ENCODE data around the gene MYOZ2.

- TF ChIP-seq ZNF333 (CRISPR knock-in tag; IDR thresholded peaks at IDR 0.05; ENCODE audit: borderline replicate concordance) = no peak
- no peak for TF ChIP-seq ZNF740 (CRISPR knock-in tag; IDR thresholded peaks at IDR 0.05)
- no peak for TF ChIP-seq ELK4 (CRISPR knock-in tag; IDR thresholded peaks at IDR 0.05; ENCODE audit: borderline replicate concordance)
- no peak for TF ChIP-seq PREB (CRISPR knock-in tag; IDR thresholded peaks at IDR 0.05)
- TF ChIP-seq NR0B2 (CRISPR knock-in tag; IDR thresholded peaks at IDR 0.05) = no peak
- TF ChIP-seq REPIN1 (CRISPR knock-in tag; IDR thresholded peaks at IDR 0.05; ENCODE audit: borderline replicate concordance, low read depth) = no peak
- TF ChIP-seq CTCF (CRISPR knock-in tag; IDR thresholded peaks at IDR 0.05) = no peak
Observed at GRCh38 chr4:119087121-119087520, 48.5 kb upstream of the MYOZ2 start.

Data from HepG2 (cell line).